LNCaP clone FGC (cell line): ENCODE measurements around the gene CCDC117.
"Not testable (repeated sequence)": the region's sequence is repeated elsewhere in the genome, so short reads cannot be mapped to it uniquely, and the experiment has no call there.

Experiments
- DNase-seq: peaks from one replicate; pipeline ENCODE4 v3.0.0-alpha.2; 2011; ENCODE audit warnings: low read depth
- H3K4me3 ChIP-seq: 2 replicates; pipeline ENCODE4 v1.5.1; 2011; ENCODE audit warnings: mild to moderate bottlenecking, low read depth, low read length, control low read depth
- CTCF ChIP-seq: IDR thresholded peaks from 2 replicates; pipeline ENCODE4 v1.5.1; 2012; ENCODE audit warnings: mild to moderate bottlenecking; ENCODE audit not compliant: control insufficient read depth, insufficient read depth; ENCODE audit errors: extremely low read depth

Gene CCDC117

GRCh38 chr22:28737701-28738100, 34.8 kb upstream of the CCDC117 start:
- no peak for TF ChIP-seq CTCF
- H3K4me3 ChIP-seq: no peak overlapping the region
- no peak for DNase-seq

- DNase-seq, H3K4me3 ChIP-seq: not testable (repeated sequence)
These were observed 33.6 kb upstream of the CCDC117 start for GRCh38 chr22:28738876-28739275.

GRCh38 chr22:28741200-28741784, 31.2 kb upstream of the CCDC117 start:
- no peak for DNase-seq
- H3K4me3 ChIP-seq: peak overlapping the region; percentile 95
- TF ChIP-seq CTCF: no peak

- DNase-seq: peak; percentile 94
These were observed 30.5 kb upstream of the CCDC117 start, which contains the start of the genes CHEK2 and HSCB for GRCh38 chr22:28741785-28742561. CHEK2 (minus strand) TSS chr22:28741820; CDS start chr22:28734721, 7,099 bp downstream. HSCB (plus strand) TSS chr22:28742039; CDS start chr22:28742096, 57 bp downstream.

GRCh38 chr22:28742562-28742962, 29.9 kb upstream of the CCDC117 start:
- H3K4me3 ChIP-seq: peak overlapping the region; percentile 95
- DNase-seq: no peak
- no peak for TF ChIP-seq CTCF

More at GRCh38 chr22:28741785-28742561, 30.5 kb upstream of the CCDC117 start, which contains the start of the genes CHEK2 and HSCB:
- H3K4me3 ChIP-seq: peak within 1 kb of the TSS; percentile 95
- no peak for TF ChIP-seq CTCF

GRCh38 chr22:28743852-28744251, 28.6 kb upstream of the CCDC117 start:
- DNase-seq: no peak
- H3K4me3 ChIP-seq: no peak overlapping the region
- no peak for TF ChIP-seq CTCF

GRCh38 chr22:28750471-28750881, 22.0 kb upstream of the CCDC117 start:
- DNase-seq: no peak
- H3K4me3 ChIP-seq: no peak overlapping the region
- no peak for TF ChIP-seq CTCF

GRCh38 chr22:28754512-28754911, 18.0 kb upstream of the CCDC117 start:
- H3K4me3 ChIP-seq: not testable (repeated sequence)

More at GRCh38 chr22:28754512-28754911, 18.0 kb upstream of the CCDC117 start:
- DNase-seq: not testable (repeated sequence)
